Measurements from ENCODE around the gene KCNC2. TPM values are rescaled to one million over a fixed set of nuclear protein-coding genes. Genes with fewer than 3 reads are reported as not detected.

KCNC2 gene
- total RNA-seq, 6 experiments from 2014 or later, result 0.02 TPM; not detected in 5

GRCh38 chr12:75080582-75080981 lies 129.1 kb downstream of the KCNC2 start:
- TF ChIP-seq CTCF (IDR thresholded peaks at IDR 0.05), result no peak
- no peak for TF ChIP-seq POLR2A (IDR thresholded peaks at IDR 0.05)
- WGBS (ENCODE audit: insufficient coverage, low coverage, low lambda C conversion rate, missing lambda C conversion rate), result 48% methylated on average over 4 of the region's 4 CpGs
- H3K9me3 ChIP-seq, result no peaks in the 10 kb centered on the region

GRCh38 chr12:75065482-75065881 lies 144.2 kb downstream of the KCNC2 start:
- TF ChIP-seq POLR2A (IDR thresholded peaks at IDR 0.05), result no peak
- TF ChIP-seq CTCF (IDR thresholded peaks at IDR 0.05), result no peak
- Histone ChIP-seq H3K36me3 (no peaks in the 10 kb centered on the region), H3K4me3 (no peak overlapping the region), H3K27me3 (peaks cover 0 to 7% of the 10 kb centered on the region in 2 donors), H3K27ac (no peak overlapping the region), H3K4me1 (no peaks in the 10 kb centered on the region), H3K9me3 (no peaks in the 10 kb centered on the region)
- no peak for DNase-seq
- intact Hi-C loops (cut with DNase I), result no loop called here
- 61% methylated on average over 2 of the region's 2 CpGs for WGBS (ENCODE audit: insufficient coverage, low coverage, low lambda C conversion rate, missing lambda C conversion rate)
- no peak for ATAC-seq

More at GRCh38 chr12:75080582-75080981, 129.1 kb downstream of the KCNC2 start:
- Histone ChIP-seq H3K36me3 (no peaks in the 10 kb centered on the region), H3K4me3 (no peak overlapping the region), H3K4me1 (no peaks in the 10 kb centered on the region), H3K27ac (no peak overlapping the region), H3K27me3 (no peaks in the 10 kb centered on the region)
- ATAC-seq (no peak), DNase-seq (no peak)
- intact Hi-C loops (cut with DNase I), result no loop called here

GRCh38 chr12:75062691-75063090 lies 146.9 kb downstream of the KCNC2 start:
- no peak for ATAC-seq
- 31% methylated on average over 2 of the region's 2 CpGs for WGBS (ENCODE audit: insufficient coverage, low coverage, low lambda C conversion rate, missing lambda C conversion rate)
- no peak for TF ChIP-seq CTCF (IDR thresholded peaks at IDR 0.05)
- no peak for TF ChIP-seq POLR2A (IDR thresholded peaks at IDR 0.05)
- Histone ChIP-seq H3K27me3 (peaks cover 0 to 7% of the 10 kb centered on the region in 2 donors), H3K36me3 (no peaks in the 10 kb centered on the region), H3K27ac (no peak overlapping the region), H3K4me1 (no peaks in the 10 kb centered on the region), H3K9me3 (no peaks in the 10 kb centered on the region), H3K4me3 (no peak overlapping the region)
- intact Hi-C loops (cut with DNase I), result no loop called here
- DNase-seq, result no peak

GRCh38 chr12:75058228-75058627 lies 151.4 kb downstream of the KCNC2 start:
- TF ChIP-seq POLR2A (IDR thresholded peaks at IDR 0.05) (no peak), CTCF (IDR thresholded peaks at IDR 0.05) (peak; percentile 35 to 48 (median 46))
- H3K27me3 ChIP-seq, result peaks cover 0 to 7% of the 10 kb centered on the region in 2 donors
- no peak for DNase-seq
- no peak overlapping the region for H3K4me3 ChIP-seq
- ATAC-seq, result peak; percentile 57 to 69 (median 66)
- no peaks in the 10 kb centered on the region for H3K36me3 ChIP-seq
- H3K9me3 ChIP-seq, result no peaks in the 10 kb centered on the region
- H3K27ac ChIP-seq, result no peak overlapping the region
- H3K4me1 ChIP-seq, result no peaks in the 10 kb centered on the region
- intact Hi-C loops (cut with DNase I), result no loop called here

- no peak for DNase-seq
- TF ChIP-seq CTCF (IDR thresholded peaks at IDR 0.05) (no peak), POLR2A (IDR thresholded peaks at IDR 0.05) (no peak)
- Histone ChIP-seq H3K4me3 (no peak overlapping the region), H3K27me3 (no peaks in the 10 kb centered on the region), H3K36me3 (no peaks in the 10 kb centered on the region), H3K27ac (no peak overlapping the region), H3K4me1 (peaks cover 0 to 4% (median 0%) of the 10 kb centered on the region in 4 donors), H3K9me3 (no peaks in the 10 kb centered on the region)
- intact Hi-C loops (cut with DNase I), result no loop called here
- whole genome bisulfite sequencing (ENCODE audit: insufficient coverage, low coverage, low lambda C conversion rate, missing lambda C conversion rate), result 29% methylated on average over 2 of the region's 2 CpGs
- peak; percentile 69 to 91 (median 84) for ATAC-seq
These were observed 160.9 kb downstream of the KCNC2 start for GRCh38 chr12:75048767-75049166.
